SU-DHL-6 (cell line): Measurements from ENCODE around the gene STK38L.

Experiments used
- EZH2phosphoT487 ChIP-seq: fragments of 200-600 bp; sonication (generic), shearing (Covaris generic); conservative IDR thresholded peaks from 2 replicates; pipeline ENCODE4 v1.6.1; 2018; ENCODE audit warnings: mild to moderate bottlenecking, antibody characterized with exemption, low read length, moderate library complexity, mixed read lengths
- TF ChIP-seq, protein P1 (sequence below): fragments of 200-600 bp; sonication (generic); IDR thresholded peaks from one replicate; pipeline ENCODE4 v1.5.1; 2017; ENCODE audit warnings: antibody characterized with exemption, mild to moderate bottlenecking, low read length, moderate library complexity; ENCODE audit not compliant: insufficient read depth, poor library complexity, severe bottlenecking

DNA sequence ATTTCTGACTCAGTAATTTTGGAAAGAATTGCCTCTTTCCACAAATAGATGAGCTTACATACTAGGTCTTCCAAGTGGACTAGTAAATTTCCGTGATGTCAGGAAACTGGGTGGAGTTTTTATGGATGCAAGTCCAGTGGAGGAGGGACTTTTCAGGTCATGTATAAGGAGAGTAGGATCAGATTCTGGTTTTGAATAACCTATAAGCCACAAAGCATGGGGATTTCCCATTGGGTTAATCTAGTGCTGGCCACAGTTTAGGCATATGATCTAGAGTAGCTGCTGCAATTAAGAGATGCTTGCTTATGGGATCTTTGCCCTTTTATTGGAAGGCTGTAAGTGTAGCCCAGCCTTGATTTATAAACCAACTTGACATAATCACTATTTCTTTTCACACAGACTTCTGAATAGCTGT, 33.8 kb downstream of the STK38L start:
- TF ChIP-seq, protein P1, sequence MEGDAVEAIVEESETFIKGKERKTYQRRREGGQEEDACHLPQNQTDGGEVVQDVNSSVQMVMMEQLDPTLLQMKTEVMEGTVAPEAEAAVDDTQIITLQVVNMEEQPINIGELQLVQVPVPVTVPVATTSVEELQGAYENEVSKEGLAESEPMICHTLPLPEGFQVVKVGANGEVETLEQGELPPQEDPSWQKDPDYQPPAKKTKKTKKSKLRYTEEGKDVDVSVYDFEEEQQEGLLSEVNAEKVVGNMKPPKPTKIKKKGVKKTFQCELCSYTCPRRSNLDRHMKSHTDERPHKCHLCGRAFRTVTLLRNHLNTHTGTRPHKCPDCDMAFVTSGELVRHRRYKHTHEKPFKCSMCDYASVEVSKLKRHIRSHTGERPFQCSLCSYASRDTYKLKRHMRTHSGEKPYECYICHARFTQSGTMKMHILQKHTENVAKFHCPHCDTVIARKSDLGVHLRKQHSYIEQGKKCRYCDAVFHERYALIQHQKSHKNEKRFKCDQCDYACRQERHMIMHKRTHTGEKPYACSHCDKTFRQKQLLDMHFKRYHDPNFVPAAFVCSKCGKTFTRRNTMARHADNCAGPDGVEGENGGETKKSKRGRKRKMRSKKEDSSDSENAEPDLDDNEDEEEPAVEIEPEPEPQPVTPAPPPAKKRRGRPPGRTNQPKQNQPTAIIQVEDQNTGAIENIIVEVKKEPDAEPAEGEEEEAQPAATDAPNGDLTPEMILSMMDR = no peak
- TF ChIP-seq EZH2phosphoT487 = no peak
